Measurements from ENCODE around the gene OR10A7. TPM values are rescaled to one million over a fixed set of nuclear protein-coding genes. Genes with fewer than 3 reads are reported as not detected.
"Not testable (repeated sequence)": the region's sequence is repeated elsewhere in the genome, so short reads cannot be mapped to it uniquely, and the experiment has no call there.

The OR10A7 gene
- total RNA-seq (not detected in 2 replicates), polyA plus RNA-seq (not detected in 2 replicates)

- no peak for TF ChIP-seq CTCF (IDR thresholded peaks at IDR 0.05; ENCODE audit: low read depth, low read length)
- H3K36me3 ChIP-seq, result no peaks in the 10 kb centered on the region
Observed at GRCh38 chr12:55220725-55221124, at the start of gene OR10A7. TSS of gene OR10A7 (plus strand) at chr12:55221025. CDS start at chr12:55221025, 0 bp downstream.

GRCh38 chr12:55171445-55171844 is 49.4 kb upstream of the OR10A7 start:
- Histone ChIP-seq H3K27ac (no peak overlapping the region), H3K27me3 (no peaks in the 10 kb centered on the region), H3K4me3 (no peak overlapping the region), H3K9me3 (ENCODE audit: low read depth) (no peaks in the 10 kb centered on the region), H3K4me1 (ENCODE audit: low read depth) (no peaks in the 10 kb centered on the region), H3K36me3 (no peaks in the 10 kb centered on the region)
- no peak for DNase-seq (ENCODE audit: low read depth in 1 of 2, low spot score in 1 of 2)
- no peak for TF ChIP-seq CTCF (IDR thresholded peaks at IDR 0.05; ENCODE audit: low read depth, low read length)

More at GRCh38 chr12:55220725-55221124, at the start of gene OR10A7:
- no peak for DNase-seq (ENCODE audit: low read depth in 1 of 2, low spot score in 1 of 2)
- Histone ChIP-seq H3K9me3 (ENCODE audit: low read depth) (no peaks in the 10 kb centered on the region), H3K27ac (no peak within 1 kb of the TSS), H3K27me3 (no peaks in the 10 kb centered on the region), H3K4me1 (ENCODE audit: low read depth) (no peaks in the 10 kb centered on the region), H3K4me3 (no peak within 1 kb of the TSS)

- not testable (repeated sequence) for H3K9me3 ChIP-seq (ENCODE audit: low read depth); H3K36me3 ChIP-seq; H3K4me3 ChIP-seq; H3K4me1 ChIP-seq (ENCODE audit: low read depth); H3K27me3 ChIP-seq; H3K27ac ChIP-seq; DNase-seq (ENCODE audit: low read depth in 1 of 2, low spot score in 1 of 2)
Observed at GRCh38 chr12:55171846-55172245, 49.0 kb upstream of the OR10A7 start.

- no peaks in the 10 kb centered on the region for H3K36me3 ChIP-seq
- H3K27me3 ChIP-seq, result no peaks in the 10 kb centered on the region
- no peak overlapping the region for H3K4me3 ChIP-seq
- no peak for TF ChIP-seq CTCF (IDR thresholded peaks at IDR 0.05; ENCODE audit: low read depth, low read length)
- no peaks in the 10 kb centered on the region for H3K9me3 ChIP-seq (ENCODE audit: low read depth)
- no peak for DNase-seq (ENCODE audit: low read depth in 1 of 2, low spot score in 1 of 2)
- H3K27ac ChIP-seq, result no peak overlapping the region
- no peaks in the 10 kb centered on the region for H3K4me1 ChIP-seq (ENCODE audit: low read depth)
Observed at GRCh38 chr12:55172686-55173085, 48.1 kb upstream of the OR10A7 start.

- Histone ChIP-seq H3K27me3 (no peaks in the 10 kb centered on the region), H3K9me3 (ENCODE audit: low read depth) (no peaks in the 10 kb centered on the region), H3K36me3 (no peaks in the 10 kb centered on the region), H3K4me3 (no peak overlapping the region), H3K27ac (no peak overlapping the region), H3K4me1 (ENCODE audit: low read depth) (no peaks in the 10 kb centered on the region)
- no peak for DNase-seq (ENCODE audit: low read depth in 1 of 2, low spot score in 1 of 2)
- no peak for TF ChIP-seq CTCF (IDR thresholded peaks at IDR 0.05; ENCODE audit: low read depth, low read length)
Observed at GRCh38 chr12:55173456-55173855, 47.4 kb upstream of the OR10A7 start.

GRCh38 chr12:55188573-55188972 is 32.3 kb upstream of the OR10A7 start:
- H3K36me3 ChIP-seq, result no peaks in the 10 kb centered on the region
- H3K4me1 ChIP-seq (ENCODE audit: low read depth), result no peaks in the 10 kb centered on the region
- no peak for DNase-seq (ENCODE audit: low read depth in 1 of 2, low spot score in 1 of 2)
- no peaks in the 10 kb centered on the region for H3K9me3 ChIP-seq (ENCODE audit: low read depth)
- no peak overlapping the region for H3K27ac ChIP-seq
- H3K4me3 ChIP-seq, result no peak overlapping the region
- no peak for TF ChIP-seq CTCF (IDR thresholded peaks at IDR 0.05; ENCODE audit: low read depth, low read length)
- H3K27me3 ChIP-seq, result no peaks in the 10 kb centered on the region

Measured in cardiac muscle cell (in vitro differentiated cells and primary cell).